ENCODE measurements around the gene STX18. TPM values are rescaled to one million over a fixed set of nuclear protein-coding genes. Genes with fewer than 3 reads are reported as not detected.
A peak's percentile ranks its signal among the peaks of the same experiment; 100 is the strongest.

STX18 gene
- total and polyA plus RNA-seq, 2 experiments from 2014 or later: 15.9 to 18.1 TPM

DNA sequence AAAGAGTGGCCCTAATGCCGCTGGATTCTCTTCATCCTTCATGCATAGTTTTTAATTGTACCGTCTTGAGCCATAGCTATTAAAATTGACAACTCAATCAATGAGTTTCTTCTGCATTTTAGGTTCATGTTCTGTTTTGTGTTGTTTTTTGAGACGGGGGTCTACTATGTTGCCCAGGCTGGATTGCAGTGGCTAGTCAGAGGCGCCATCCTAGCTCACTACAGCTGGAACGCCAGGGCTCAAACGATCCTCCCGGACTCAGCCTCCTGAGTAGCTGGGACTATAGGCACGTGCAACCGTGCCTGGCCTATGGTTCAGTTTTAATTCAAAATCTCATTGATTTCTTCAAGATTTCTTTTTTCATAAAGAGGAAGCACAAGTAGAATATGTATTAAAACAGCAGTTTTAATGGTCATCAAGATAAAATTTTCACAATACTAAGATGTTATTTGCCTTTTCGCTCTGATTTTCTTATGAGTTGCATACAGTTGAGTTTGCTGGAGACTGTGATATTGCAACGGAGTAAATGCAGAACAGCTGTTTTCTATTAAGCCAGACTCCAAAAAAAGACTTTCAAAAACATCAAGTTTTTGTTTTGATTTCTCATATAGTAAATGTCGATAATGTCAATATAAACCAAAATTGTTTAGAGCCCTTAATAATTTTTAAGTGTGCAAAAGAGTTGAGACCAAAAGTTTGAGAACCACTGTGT is 1.1 kb upstream of the STX18 start (continued):
- TF ChIP-seq, protein P1, sequence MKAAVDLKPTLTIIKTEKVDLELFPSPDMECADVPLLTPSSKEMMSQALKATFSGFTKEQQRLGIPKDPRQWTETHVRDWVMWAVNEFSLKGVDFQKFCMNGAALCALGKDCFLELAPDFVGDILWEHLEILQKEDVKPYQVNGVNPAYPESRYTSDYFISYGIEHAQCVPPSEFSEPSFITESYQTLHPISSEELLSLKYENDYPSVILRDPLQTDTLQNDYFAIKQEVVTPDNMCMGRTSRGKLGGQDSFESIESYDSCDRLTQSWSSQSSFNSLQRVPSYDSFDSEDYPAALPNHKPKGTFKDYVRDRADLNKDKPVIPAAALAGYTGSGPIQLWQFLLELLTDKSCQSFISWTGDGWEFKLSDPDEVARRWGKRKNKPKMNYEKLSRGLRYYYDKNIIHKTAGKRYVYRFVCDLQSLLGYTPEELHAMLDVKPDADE (IDR thresholded peaks at IDR 0.05): no peak
- no peak for TF ChIP-seq ZNF331 (CRISPR knock-in tag; IDR thresholded peaks at IDR 0.05; ENCODE audit: low read depth)
- TF ChIP-seq NANOG (IDR thresholded peaks at IDR 0.05; ENCODE audit: borderline replicate concordance): no peak
- no peak for TF ChIP-seq STAT1 (IDR thresholded peaks at IDR 0.05; ENCODE audit: unreplicated experiment)
- TF ChIP-seq ZNF114 (CRISPR knock-in tag; IDR thresholded peaks at IDR 0.05): no peak
- no peak for TF ChIP-seq EZH2phosphoT487 (IDR thresholded peaks at IDR 0.05; ENCODE audit: unreplicated experiment)
- no peak for TF ChIP-seq JUNB (IDR thresholded peaks at IDR 0.05; ENCODE audit: unreplicated experiment)
- no peak for TF ChIP-seq POLR2AphosphoS5 (IDR thresholded peaks at IDR 0.05; ENCODE audit: low read depth)
- no peak for TF ChIP-seq CREB1 (CRISPR knock-in tag; IDR thresholded peaks at IDR 0.05; ENCODE audit: low read depth)

DNA sequence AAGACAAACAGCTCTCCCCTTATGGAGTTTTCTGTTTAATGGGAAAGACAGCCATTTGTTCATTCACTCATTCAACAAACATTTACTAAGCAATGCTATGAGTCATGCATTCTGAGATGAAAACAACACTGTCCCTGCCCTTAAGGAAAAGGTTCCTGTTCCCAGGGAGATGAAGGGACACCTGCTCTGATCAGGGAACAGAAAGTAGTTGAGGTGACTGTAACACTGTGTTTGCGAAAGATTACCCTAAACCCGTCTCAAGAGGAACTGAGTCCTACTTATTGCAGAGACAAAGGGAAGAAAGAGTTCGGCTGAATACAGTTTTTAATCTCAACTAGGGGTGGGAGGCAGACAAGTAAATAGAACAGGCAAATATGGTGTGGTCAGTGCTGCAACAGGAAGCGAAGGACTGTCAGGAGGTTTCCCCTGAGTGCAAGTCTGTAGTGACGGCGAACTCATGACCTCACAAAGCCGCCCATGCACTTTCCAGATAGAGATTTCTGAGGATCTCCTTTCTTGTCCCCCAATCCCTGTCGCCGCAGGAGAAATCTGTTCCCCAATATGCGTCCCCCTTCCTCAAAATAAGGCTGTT is 712 bp downstream of the STX18 start:
- Mint-ChIP-seq H3K9me3 (no peaks in the 10 kb centered on the region; the same call in 2 of the 3 replicates), H3K27me3 (ENCODE audit: insufficient read depth, low read depth, poor library complexity) (peaks cover 9% of the 10 kb centered on the region), H3K4me1 (peaks cover 6% of the 10 kb centered on the region; the same call in 2 of the 3 replicates), H3K4me3 (peak overlapping the region; percentile 95), H3K36me3 (ENCODE audit: low read depth) (peaks cover 9% of the 10 kb centered on the region), H3K27ac (peak overlapping the region; percentile 95)
- Histone ChIP-seq H3K9me2 (ENCODE audit: insufficient read depth) (no peaks in the 10 kb centered on the region), H3K4me3 (peak overlapping the region; percentile 98), H4K20me1 (replicated peaks; ENCODE audit: insufficient read depth) (peaks cover 9% of the 10 kb centered on the region), H3K4me1 (ENCODE audit: insufficient read depth) (peaks cover 15% of the 10 kb centered on the region), H3K79me2 (replicated peaks; ENCODE audit: insufficient read depth) (peaks cover 68% of the 10 kb centered on the region), H3K36me3 (ENCODE audit: insufficient read depth) (peaks cover 5% of the 10 kb centered on the region; the same call in 1 of the 2 replicates), H2AFZ (peak overlapping the region; percentile 97), H3K27ac (ENCODE audit: low read depth) (0 out of 2 replicates have a peak overlapping the region, but pooled peaks have one; percentile 32), H3F3A (replicated peaks; ENCODE audit: low read depth) (no peaks in the 10 kb centered on the region), H3K4me2 (peak overlapping the region; percentile 93), H3K27me3 (ENCODE audit: insufficient read depth) (no peaks in the 10 kb centered on the region)
- ATAC-seq (no peak), DNase-seq (ENCODE audit: low spot score) (no peak)
- TF ChIP-seq, protein P2, sequence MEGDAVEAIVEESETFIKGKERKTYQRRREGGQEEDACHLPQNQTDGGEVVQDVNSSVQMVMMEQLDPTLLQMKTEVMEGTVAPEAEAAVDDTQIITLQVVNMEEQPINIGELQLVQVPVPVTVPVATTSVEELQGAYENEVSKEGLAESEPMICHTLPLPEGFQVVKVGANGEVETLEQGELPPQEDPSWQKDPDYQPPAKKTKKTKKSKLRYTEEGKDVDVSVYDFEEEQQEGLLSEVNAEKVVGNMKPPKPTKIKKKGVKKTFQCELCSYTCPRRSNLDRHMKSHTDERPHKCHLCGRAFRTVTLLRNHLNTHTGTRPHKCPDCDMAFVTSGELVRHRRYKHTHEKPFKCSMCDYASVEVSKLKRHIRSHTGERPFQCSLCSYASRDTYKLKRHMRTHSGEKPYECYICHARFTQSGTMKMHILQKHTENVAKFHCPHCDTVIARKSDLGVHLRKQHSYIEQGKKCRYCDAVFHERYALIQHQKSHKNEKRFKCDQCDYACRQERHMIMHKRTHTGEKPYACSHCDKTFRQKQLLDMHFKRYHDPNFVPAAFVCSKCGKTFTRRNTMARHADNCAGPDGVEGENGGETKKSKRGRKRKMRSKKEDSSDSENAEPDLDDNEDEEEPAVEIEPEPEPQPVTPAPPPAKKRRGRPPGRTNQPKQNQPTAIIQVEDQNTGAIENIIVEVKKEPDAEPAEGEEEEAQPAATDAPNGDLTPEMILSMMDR (conservative IDR thresholded peaks at IDR 0.05; ENCODE audit: low read depth in 2 of 2): no peak
- TF ChIP-seq POLR2AphosphoS5 (IDR thresholded peaks at IDR 0.05; ENCODE audit: low read depth) (no peak), EZH2phosphoT487 (IDR thresholded peaks at IDR 0.05; ENCODE audit: unreplicated experiment) (no peak), STAT1 (IDR thresholded peaks at IDR 0.05; ENCODE audit: unreplicated experiment) (no peak), CREB1 (CRISPR knock-in tag; IDR thresholded peaks at IDR 0.05; ENCODE audit: low read depth) (no peak)
- TF ChIP-seq, protein P3, sequence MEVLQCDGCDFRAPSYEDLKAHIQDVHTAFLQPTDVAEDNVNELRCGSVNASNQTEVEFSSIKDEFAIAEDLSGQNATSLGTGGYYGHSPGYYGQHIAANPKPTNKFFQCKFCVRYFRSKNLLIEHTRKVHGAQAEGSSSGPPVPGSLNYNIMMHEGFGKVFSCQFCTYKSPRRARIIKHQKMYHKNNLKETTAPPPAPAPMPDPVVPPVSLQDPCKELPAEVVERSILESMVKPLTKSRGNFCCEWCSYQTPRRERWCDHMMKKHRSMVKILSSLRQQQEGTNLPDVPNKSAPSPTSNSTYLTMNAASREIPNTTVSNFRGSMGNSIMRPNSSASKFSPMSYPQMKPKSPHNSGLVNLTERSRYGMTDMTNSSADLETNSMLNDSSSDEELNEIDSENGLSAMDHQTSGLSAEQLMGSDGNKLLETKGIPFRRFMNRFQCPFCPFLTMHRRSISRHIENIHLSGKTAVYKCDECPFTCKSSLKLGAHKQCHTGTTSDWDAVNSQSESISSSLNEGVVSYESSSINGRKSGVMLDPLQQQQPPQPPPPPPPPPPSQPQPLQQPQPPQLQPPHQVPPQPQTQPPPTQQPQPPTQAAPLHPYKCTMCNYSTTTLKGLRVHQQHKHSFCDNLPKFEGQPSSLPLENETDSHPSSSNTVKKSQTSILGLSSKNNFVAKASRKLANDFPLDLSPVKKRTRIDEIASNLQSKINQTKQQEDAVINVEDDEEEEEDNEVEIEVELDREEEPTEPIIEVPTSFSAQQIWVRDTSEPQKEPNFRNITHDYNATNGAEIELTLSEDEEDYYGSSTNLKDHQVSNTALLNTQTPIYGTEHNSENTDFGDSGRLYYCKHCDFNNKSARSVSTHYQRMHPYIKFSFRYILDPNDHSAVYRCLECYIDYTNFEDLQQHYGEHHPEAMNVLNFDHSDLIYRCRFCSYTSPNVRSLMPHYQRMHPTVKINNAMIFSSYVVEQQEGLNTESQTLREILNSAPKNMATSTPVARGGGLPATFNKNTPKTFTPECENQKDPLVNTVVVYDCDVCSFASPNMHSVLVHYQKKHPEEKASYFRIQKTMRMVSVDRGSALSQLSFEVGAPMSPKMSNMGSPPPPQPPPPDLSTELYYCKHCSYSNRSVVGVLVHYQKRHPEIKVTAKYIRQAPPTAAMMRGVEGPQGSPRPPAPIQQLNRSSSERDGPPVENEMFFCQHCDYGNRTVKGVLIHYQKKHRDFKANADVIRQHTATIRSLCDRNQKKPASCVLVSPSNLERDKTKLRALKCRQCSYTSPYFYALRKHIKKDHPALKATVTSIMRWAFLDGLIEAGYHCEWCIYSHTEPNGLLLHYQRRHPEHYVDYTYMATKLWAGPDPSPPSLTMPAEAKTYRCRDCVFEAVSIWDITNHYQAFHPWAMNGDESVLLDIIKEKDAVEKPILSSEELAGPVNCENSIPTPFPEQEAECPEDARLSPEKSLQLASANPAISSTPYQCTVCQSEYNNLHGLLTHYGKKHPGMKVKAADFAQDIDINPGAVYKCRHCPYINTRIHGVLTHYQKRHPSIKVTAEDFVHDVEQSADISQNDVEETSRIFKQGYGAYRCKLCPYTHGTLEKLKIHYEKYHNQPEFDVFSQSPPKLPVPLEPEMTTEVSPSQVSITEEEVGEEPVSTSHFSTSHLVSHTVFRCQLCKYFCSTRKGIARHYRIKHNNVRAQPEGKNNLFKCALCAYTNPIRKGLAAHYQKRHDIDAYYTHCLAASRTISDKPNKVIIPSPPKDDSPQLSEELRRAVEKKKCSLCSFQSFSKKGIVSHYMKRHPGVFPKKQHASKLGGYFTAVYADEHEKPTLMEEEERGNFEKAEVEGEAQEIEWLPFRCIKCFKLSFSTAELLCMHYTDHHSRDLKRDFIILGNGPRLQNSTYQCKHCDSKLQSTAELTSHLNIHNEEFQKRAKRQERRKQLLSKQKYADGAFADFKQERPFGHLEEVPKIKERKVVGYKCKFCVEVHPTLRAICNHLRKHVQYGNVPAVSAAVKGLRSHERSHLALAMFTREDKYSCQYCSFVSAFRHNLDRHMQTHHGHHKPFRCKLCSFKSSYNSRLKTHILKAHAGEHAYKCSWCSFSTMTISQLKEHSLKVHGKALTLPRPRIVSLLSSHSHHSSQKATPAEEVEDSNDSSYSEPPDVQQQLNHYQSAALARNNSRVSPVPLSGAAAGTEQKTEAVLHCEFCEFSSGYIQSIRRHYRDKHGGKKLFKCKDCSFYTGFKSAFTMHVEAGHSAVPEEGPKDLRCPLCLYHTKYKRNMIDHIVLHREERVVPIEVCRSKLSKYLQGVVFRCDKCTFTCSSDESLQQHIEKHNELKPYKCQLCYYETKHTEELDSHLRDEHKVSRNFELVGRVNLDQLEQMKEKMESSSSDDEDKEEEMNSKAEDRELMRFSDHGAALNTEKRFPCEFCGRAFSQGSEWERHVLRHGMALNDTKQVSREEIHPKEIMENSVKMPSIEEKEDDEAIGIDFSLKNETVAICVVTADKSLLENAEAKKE (CRISPR knock-in tag; IDR thresholded peaks at IDR 0.05): no peak
